ENCODE results near the gene CLCA2.

The CLCA2 gene
- 0 to 2.4 (median 0.08) reads per million in 17 experiments for total RNA-seq

GRCh38 chr1:86423873-86424272 lies at the start of gene CLCA2:
TSS of gene CLCA2 (plus strand) at chr1:86424171. CDS start at chr1:86424248, 77 bp downstream.
- DNase-seq, result no peak

GRCh38 chr1:86375688-86376087 lies 48.3 kb upstream of the CLCA2 start:
- no peak for DNase-seq

GRCh38 chr1:86377341-86377740 lies 46.6 kb upstream of the CLCA2 start:
- DNase-seq, result no peak

GRCh38 chr1:86378813-86379212 lies 45.2 kb upstream of the CLCA2 start:
- no peak for DNase-seq

- peak; percentile 32 to 75 (median 60) for DNase-seq
Observed at GRCh38 chr1:86380257-86380861, 43.6 kb upstream of the CLCA2 start.

- DNase-seq, result no peak
Observed at GRCh38 chr1:86381223-86381622, 42.7 kb upstream of the CLCA2 start.

GRCh38 chr1:86382878-86383277 lies 41.1 kb upstream of the CLCA2 start:
- DNase-seq, result peak in 2 of 4 experiments; percentile 15 to 22

- DNase-seq, result no peak
Observed at GRCh38 chr1:86387916-86388627, 35.9 kb upstream of the CLCA2 start.

GRCh38 chr1:86388777-86389176 lies 35.2 kb upstream of the CLCA2 start:
- no peak for DNase-seq

GRCh38 chr1:86389307-86389706 lies 34.7 kb upstream of the CLCA2 start:
- DNase-seq, result no peak

GRCh38 chr1:86394416-86394815 lies 29.6 kb upstream of the CLCA2 start:
- peak in 1 of 4 experiments; percentile 2 for DNase-seq

- peak; percentile 86 to 94 (median 92) for DNase-seq
Observed at GRCh38 chr1:86395751-86396497, 28.0 kb upstream of the CLCA2 start, which contains the start of gene ODF2L. TSS of gene ODF2L (minus strand) at chr1:86396323. CDS start at chr1:86387027, 9,296 bp downstream.

GRCh38 chr1:86396498-86396890 lies 27.5 kb upstream of the CLCA2 start:
- DNase-seq, result no peak

- DNase-seq, result peak in 3 of 4 experiments; percentile 7 to 18 (median 7)
Observed at GRCh38 chr1:86409416-86410021, 14.5 kb upstream of the CLCA2 start.

GRCh38 chr1:86410879-86411278 lies 13.1 kb upstream of the CLCA2 start:
- no peak for DNase-seq

- no peak for DNase-seq
Observed at GRCh38 chr1:86416343-86416742, 7.6 kb upstream of the CLCA2 start.

GRCh38 chr1:86419277-86419903 lies 4.6 kb upstream of the CLCA2 start:
- DNase-seq, result peak; percentile 57 to 67 (median 64)

GRCh38 chr1:86421601-86422280 lies 2.2 kb upstream of the CLCA2 start:
- no peak for DNase-seq

GRCh38 chr1:86423473-86423872 lies 498 bp upstream of the CLCA2 start:
- DNase-seq, result no peak

GRCh38 chr1:86429122-86429725 lies 5.3 kb downstream of the CLCA2 start:
- peak in 2 of 4 experiments; percentile 3 to 28 for DNase-seq

GRCh38 chr1:86429835-86430234 lies 5.9 kb downstream of the CLCA2 start:
- peak; percentile 82 to 95 (median 89) for DNase-seq

Data from suppressor macrophage (primary cell).